ENCODE data around the gene PARP12.

- TF ChIP-seq CTCF (IDR thresholded peaks at IDR 0.05; ENCODE audit: insufficient read depth, low read depth, low read length) (no peak), EZH2 (IDR thresholded peaks at IDR 0.05; ENCODE audit: insufficient read depth, low read length) (no peak)
Measured at GRCh38 chr7:140013676-140014075, 49.1 kb downstream of the PARP12 start.
